HG03575 (cell line): Measurements from ENCODE around the gene TAGLN.
A peak's percentile ranks its signal among the peaks of the same experiment; 100 is the strongest.

Experiments used
- ATAC-seq: cut with Tn5 transposase; IDR thresholded peaks from one replicate; pipeline ENCODE4 v1.9.1; 2021; ENCODE audit not compliant: unreplicated experiment, insufficient number of reproducible peaks, low FRiP score; ENCODE audit errors: extremely low read depth

The TAGLN gene

GRCh38 chr11:117199053-117199915, at the start of gene TAGLN:
Gene TAGLN (plus strand): TSS chr11:117199370. CDS start chr11:117203014, 3,644 bp downstream.
- ATAC-seq: no peak

- no peak for ATAC-seq
These were observed 47.1 kb upstream of the TAGLN start for GRCh38 chr11:117152066-117152465.

DNA sequence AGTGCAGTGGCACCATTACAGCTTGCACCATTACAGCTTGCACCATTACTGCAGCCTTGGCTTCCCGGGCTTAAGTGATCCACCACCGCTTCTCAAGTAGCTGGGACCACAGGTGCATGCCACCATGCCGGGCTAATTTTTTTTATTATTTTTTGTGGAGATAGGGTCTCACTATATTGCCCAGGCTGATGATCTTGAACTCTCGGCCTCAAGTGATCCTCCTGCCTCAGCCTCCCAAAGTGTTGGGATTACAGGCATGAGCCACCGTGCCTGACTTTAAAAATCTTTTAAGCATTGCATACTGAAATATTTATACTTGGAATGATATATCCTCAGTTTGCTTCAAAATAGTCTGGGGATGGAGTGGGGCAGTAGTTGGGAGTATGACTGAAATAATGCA, 44.7 kb upstream of the TAGLN start:
- ATAC-seq: no peak

- ATAC-seq: no peak
These were observed 41.7 kb upstream of the TAGLN start for GRCh38 chr11:117157507-117157906.

DNA sequence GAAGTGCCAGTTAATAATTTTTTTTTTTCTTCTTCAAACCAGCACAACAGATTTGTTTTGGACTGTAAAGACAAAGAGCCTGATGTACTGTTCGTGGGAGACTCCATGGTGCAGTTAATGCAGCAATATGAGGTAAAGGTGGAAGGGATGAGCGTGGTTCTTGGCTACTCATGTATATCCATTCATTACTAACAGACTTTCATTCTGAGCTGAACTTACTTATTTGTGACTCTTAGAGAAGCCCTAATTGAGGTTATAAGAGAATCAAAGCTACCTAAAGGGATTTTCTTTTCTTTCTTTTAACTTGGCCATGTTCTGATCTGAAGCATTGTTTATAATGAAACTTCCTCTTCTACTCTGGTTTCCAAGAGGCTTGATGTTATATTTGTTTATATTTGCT, 39.3 kb upstream of the TAGLN start:
- ATAC-seq: no peak

DNA sequence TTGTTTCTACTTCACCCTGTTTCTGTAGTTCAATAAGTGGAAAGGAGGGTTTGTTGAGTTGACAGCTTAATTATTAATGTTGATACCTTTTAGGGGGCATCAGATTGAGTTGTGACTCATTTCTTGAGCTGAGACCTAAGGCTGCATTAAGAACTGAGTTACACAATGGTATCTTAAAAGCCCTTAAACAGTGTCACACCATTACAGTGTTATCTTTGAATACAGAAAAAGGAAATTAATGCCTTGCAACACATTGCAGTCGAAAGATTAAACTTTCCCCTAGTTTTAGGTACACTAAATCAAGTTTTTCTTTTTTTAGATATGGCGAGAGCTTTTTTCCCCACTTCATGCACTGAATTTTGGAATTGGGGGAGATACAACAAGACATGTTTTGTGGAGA, 38.3 kb upstream of the TAGLN start:
- ATAC-seq: no peak

- ATAC-seq: no peak
These were observed 32.7 kb upstream of the TAGLN start for GRCh38 chr11:117166491-117166890.

- no peak for ATAC-seq
These were observed 29.4 kb upstream of the TAGLN start for GRCh38 chr11:117169736-117170135.

DNA sequence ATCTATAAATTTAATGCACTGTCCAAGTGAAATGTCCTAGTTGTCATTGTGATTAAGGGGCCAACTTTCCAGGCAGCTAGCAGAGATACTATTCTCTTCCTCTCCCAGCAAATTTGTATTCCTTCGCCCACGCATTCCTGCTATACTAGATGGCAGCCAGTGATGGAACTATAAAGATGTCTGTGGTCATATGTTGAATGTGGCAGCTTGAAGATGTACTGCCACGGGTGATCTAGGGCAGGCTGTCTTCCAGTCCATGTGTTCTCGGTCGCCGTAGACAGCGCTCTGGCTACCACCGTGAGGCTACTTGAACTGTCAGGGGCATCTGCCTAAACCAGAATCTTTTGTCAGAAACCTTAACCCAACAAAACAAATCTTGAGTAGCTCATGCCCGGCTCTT, 29.0 kb upstream of the TAGLN start:
- no peak for ATAC-seq

- no peak for ATAC-seq
These were observed 28.2 kb upstream of the TAGLN start for GRCh38 chr11:117171007-117171403.

- ATAC-seq: no peak
These were observed 27.6 kb upstream of the TAGLN start for GRCh38 chr11:117171404-117172061.

DNA sequence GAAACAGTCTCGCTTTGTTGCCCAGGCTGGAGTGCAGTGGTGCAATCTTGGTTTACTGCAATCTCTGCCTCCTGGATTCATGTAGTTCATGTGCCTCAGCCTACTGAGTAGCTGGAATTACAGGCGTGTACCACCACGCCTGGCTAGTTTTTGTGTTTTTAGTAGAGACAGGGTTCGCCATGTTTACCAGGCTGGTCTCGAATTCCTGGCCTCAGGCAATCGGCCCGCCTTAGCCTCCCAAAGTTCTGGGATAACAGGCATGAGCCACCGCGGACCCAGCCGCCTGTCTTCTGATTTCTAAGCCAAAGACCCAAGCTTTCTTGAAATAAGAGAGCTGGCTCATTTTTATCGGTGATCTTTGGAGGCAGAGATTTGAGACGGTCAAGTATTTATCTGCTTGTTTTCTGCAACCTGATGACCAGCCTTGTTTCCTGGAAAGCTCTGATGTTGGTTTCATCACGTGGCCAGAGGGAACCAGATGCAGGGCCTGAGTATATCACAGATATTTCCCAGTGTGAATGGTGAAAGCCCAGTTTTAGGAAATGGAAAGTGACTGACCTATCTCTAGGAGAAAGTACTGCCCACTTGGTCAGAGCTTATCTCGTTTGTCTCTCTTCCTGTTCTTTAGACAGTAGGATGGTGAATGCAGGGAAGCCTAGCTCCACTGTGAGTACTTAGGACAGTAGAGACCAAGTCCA, 26.3 kb upstream of the TAGLN start:
- no peak for ATAC-seq

DNA sequence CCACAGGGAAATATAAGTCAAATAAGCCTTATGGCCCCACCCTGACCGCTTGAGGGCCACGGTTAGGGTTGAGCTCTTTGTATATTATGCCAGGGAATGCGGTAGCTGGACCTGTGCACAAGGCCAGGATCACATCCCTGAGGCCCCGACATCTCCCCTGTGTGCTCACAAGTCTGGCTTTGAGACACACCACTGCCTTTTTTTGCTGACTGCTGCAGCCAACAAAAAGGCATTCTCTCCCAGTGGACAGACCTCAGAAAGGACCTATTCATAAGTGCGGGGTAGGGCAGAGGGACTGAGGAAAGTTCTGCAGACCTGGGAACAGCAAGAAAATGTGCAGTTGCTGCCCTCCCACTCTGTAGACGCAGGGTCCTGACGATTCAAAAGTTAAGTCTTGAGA, 24.1 kb upstream of the TAGLN start:
- ATAC-seq: no peak

DNA sequence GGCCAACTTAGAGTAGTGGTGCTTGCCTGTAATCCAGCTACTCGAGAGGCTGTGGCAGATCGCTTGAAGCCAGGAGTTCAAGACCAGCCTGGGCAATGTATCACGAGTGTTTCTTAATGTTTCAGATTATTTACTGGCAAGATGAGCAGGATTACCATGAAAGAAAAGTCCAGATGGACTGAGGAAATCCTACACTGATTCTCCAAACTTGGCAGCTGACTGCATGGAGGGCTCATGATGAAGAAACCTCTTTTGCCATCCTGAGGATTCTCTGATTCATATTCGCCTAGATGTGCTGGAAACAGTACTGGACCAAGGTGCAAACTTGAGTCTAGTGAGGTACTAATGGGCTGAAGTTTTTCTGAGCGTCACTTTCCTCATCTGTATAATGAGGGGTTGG, 23.4 kb upstream of the TAGLN start:
- no peak for ATAC-seq

DNA sequence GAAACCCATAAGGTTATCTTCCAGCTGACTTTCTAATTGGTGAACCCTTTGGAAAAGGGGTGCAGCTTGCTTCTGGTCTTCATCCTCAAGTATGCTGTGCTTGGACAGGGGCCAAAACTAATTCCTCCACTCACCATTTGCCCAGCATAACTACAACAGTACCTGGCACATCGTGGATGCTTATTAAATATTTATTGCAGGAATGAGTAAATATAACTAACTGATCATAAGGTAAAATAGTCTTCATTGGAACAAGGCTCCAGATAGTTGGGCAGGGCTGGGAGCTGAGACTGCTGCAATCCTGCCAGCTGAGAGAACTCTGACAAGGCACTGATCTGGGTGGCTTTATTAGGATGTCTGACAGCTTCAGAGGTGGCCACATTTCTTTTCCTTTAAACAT, 23.0 kb upstream of the TAGLN start:
- no peak for ATAC-seq

- ATAC-seq: no peak
These were observed 21.5 kb upstream of the TAGLN start for GRCh38 chr11:117177534-117178209.

DNA sequence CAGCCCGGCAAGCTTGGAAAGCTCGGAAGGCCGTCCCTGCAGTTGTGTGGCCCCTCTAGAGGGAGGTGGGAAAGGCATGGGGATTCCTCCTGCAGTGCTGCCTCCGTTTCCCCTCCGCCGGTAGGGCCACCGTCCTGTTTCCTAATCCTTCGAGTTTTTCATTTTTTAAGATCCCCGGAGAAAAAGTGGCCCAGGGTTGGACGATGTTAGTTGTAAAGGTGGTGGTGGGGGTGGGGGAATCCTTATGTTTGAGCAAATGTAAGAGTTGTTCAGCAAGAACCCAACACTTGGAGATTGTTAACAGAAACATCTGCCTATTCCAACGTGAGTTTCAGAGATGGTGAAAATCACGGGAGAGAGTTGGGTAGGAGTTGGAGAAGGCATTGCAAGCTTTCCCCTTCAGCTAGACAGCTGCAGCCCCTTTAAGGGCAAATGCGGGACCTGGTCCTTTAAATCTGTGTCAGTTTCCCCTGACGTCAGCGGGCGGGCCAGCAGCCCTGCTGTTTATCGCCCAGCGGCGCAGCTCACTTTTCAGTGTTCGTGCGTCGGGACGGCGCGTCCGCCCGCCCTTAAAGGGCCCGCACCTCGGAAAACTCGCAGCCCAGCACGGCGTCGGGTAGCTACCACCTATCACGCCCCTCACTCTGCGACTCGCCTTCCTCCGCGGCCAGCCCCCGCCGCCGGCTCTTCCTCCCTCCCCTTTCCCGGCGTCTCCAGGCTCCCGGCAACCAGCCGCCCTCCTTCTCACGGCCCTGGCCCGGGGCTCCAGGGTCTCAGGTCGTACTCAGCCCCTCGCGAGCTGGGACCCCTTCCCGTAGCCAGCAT, 20.7 kb upstream of the TAGLN start, which contains the start of gene SIDT2:
TSS of gene SIDT2 (plus strand) at position 534 of the 825 bp plus-strand sequence. CDS start 521 bp downstream, outside the sequence.
- peak; percentile 55 for ATAC-seq
